Neural cell (in vitro differentiated cells): Measurements from ENCODE around the gene PDCD4. TPM values are rescaled to one million over a fixed set of nuclear protein-coding genes. Genes with fewer than 3 reads are reported as not detected.

Experiments
- H2AFZ ChIP-seq: fragments of 200-600, 300-800 bp; sonication (generic), shearing (Covaris generic); 2 replicates; pipeline ENCODE4 v1.6.0; 2014; ENCODE audit warnings: low read depth, mild to moderate bottlenecking, antibody characterized with exemption, low read length, moderate library complexity
- H3F3A ChIP-seq: fragments of 200-600 bp; shearing (Covaris generic); 2 replicates; pipeline ENCODE4 v1.6.1; 2016; ENCODE audit warnings: mild to moderate bottlenecking, moderate library complexity, mixed read lengths, antibody characterized with exemption, low read length; ENCODE audit not compliant: insufficient read depth, poor library complexity, severe bottlenecking
- H3K27ac ChIP-seq: fragments of 200-600, 300-800 bp; sonication (generic), shearing (Covaris generic); 2 replicates; pipeline ENCODE4 v1.5.1; 2014; ENCODE audit warnings: mild to moderate bottlenecking, low read length, moderate library complexity
- H3K27me3 ChIP-seq: fragments of 300-800, 200-600 bp; sonication (generic), shearing (Covaris generic); 2 replicates; pipeline ENCODE4 v1.6.0; 2014; ENCODE audit warnings: mild to moderate bottlenecking, low read depth, low read length, moderate library complexity; ENCODE audit not compliant: insufficient read depth
- H3K36me3 ChIP-seq: fragments of 300-800, 200-600 bp; sonication (generic), shearing (Covaris generic); 2 replicates; pipeline ENCODE4 v1.5.1; 2014; ENCODE audit warnings: mild to moderate bottlenecking, antibody characterized with exemption, low read length, moderate library complexity; ENCODE audit not compliant: insufficient read depth
- H3K4me2 ChIP-seq: fragments of 300-800, 200-600 bp; sonication (generic), shearing (Covaris generic); 2 replicates; pipeline ENCODE4 v1.6.0; 2014; ENCODE audit warnings: mild to moderate bottlenecking, low read length
- H3K4me3 ChIP-seq: fragments of 300-800, 200-600 bp; sonication (generic), shearing (Covaris generic); 2 replicates; pipeline ENCODE4 v1.5.1; 2014; ENCODE audit warnings: mild to moderate bottlenecking, low read length, moderate library complexity
- H3K79me2 ChIP-seq: fragments of 200-600 bp; shearing (Covaris generic); replicated peaks from 2 replicates; pipeline ENCODE4 v1.6.0; 2014; ENCODE audit warnings: mild to moderate bottlenecking, low read length, moderate library complexity; ENCODE audit not compliant: insufficient read depth
- H3K9ac ChIP-seq: fragments of 300-800, 200-600 bp; sonication (generic), shearing (Covaris generic); 2 replicates; pipeline ENCODE4 v1.6.1; 2016; ENCODE audit warnings: mild to moderate bottlenecking, low read length, mixed read lengths
- H3K9me2 ChIP-seq: fragments of 200-600 bp; shearing (Covaris generic); 2 replicates; pipeline ENCODE4 v1.6.1; 2016; ENCODE audit warnings: mild to moderate bottlenecking, low read length, mixed read lengths; ENCODE audit not compliant: insufficient read depth
- H3K9me3 ChIP-seq: fragments of 200-600, 300-800 bp; sonication (generic), shearing (Covaris generic); 2 replicates; pipeline ENCODE4 v1.6.1; 2016; ENCODE audit warnings: mild to moderate bottlenecking, mixed run types, low read length, moderate library complexity, mixed read lengths
- H4K20me1 ChIP-seq: fragments of 200-600 bp; shearing (Covaris generic); 2 replicates; pipeline ENCODE4 v1.6.1; 2016; ENCODE audit warnings: mild to moderate bottlenecking, mixed run types; ENCODE audit not compliant: insufficient read depth
- CTCF ChIP-seq: fragments of 450-650 bp; IDR thresholded peaks from 2 replicates; pipeline ENCODE4 v1.5.1; 2014; ENCODE audit warnings: antibody characterized with exemption, mild to moderate bottlenecking, moderate library complexity; ENCODE audit not compliant: poor library complexity, severe bottlenecking
- EP300 ChIP-seq: fragments of 450-650 bp; conservative IDR thresholded peaks from 2 replicates; pipeline ENCODE4 v1.6.1; 2014; ENCODE audit warnings: antibody characterized with exemption, mild to moderate bottlenecking, moderate library complexity; ENCODE audit not compliant: poor library complexity, severe bottlenecking
- EZH2 ChIP-seq: fragments of 200-600, 300-800 bp; shearing (Covaris generic), sonication (generic); IDR thresholded peaks from 2 replicates; pipeline ENCODE4 v1.6.1; 2014; ENCODE audit warnings: antibody characterized with exemption, low read length, borderline replicate concordance, mild to moderate bottlenecking; ENCODE audit not compliant: insufficient read depth, poor library complexity, severe bottlenecking
- MXI1 ChIP-seq: fragments of 450-650 bp; conservative IDR thresholded peaks from 2 replicates; pipeline ENCODE4 v1.6.1; 2014; ENCODE audit warnings: antibody characterized with exemption, mild to moderate bottlenecking; ENCODE audit not compliant: poor library complexity, severe bottlenecking
- POLR2AphosphoS5 ChIP-seq: IDR thresholded peaks from 2 replicates; pipeline ENCODE4 v1.6.1; 2012
- RAD21 ChIP-seq: fragments of 450-650 bp; conservative IDR thresholded peaks from 2 replicates; pipeline ENCODE4 v1.6.1; 2014; ENCODE audit warnings: antibody characterized with exemption, mild to moderate bottlenecking, moderate library complexity
- REST ChIP-seq: IDR thresholded peaks from 2 replicates; pipeline ENCODE4 v1.6.1; 2012; ENCODE audit warnings: borderline replicate concordance
- SMC3 ChIP-seq: fragments of 450-650 bp; conservative IDR thresholded peaks from 2 replicates; pipeline ENCODE4 v1.6.1; 2014; ENCODE audit warnings: antibody characterized with exemption, mild to moderate bottlenecking, moderate library complexity; ENCODE audit not compliant: poor library complexity
- TAF1 ChIP-seq: IDR thresholded peaks from 2 replicates; pipeline ENCODE4 v1.6.1; 2012; ENCODE audit warnings: low read depth
- polyA plus RNA-seq: library from polyadenylated mRNA; depleted of rRNA; stranded (reverse); fragments of >200 nt; gene quantifications from 2 replicates; pipeline ENCODE4 v1.2.3, GENCODE V29; 2014

Gene PDCD4
- polyA plus RNA-seq, 1 donor from 2014 or later, result 83.5 TPM

DNA sequence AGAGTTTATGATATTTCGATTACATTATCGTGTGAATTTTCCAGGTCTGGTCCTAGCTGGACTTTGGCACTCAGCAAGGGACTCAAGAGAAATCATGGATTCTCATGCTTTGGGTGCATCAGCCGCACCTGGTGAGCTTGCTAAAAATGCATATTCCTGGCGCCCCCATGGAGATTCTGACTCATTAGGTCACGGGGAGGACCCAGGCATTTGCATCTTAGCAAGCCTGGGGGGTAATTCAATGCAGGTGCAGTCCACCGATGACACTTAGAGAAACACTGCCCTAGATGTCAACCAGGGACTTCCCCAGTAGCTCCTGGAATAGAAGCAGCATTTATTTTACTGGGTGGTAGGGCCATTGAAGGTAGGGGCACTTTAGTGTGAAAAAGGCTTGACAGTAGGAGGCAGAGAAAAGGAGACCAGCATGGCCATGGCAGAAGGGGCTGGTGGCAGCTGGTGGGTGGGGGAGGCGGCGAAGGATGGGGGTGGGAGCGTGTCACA lies 29.9 kb upstream of the PDCD4 start:
- Histone ChIP-seq H2AFZ (no peak overlapping the region), H3K79me2 (no peaks in the 10 kb centered on the region), H3K9ac (no peak overlapping the region), H3K27ac (no peak overlapping the region), H3K36me3 (no peaks in the 10 kb centered on the region), H3F3A (no peaks in the 10 kb centered on the region), H3K4me2 (no peak overlapping the region), H3K9me3 (no peaks in the 10 kb centered on the region), H3K4me3 (no peak overlapping the region), H3K9me2 (no peaks in the 10 kb centered on the region), H4K20me1 (no peaks in the 10 kb centered on the region), H3K27me3 (no peaks in the 10 kb centered on the region)
- no peak for TF ChIP-seq MXI1
- no peak for TF ChIP-seq SMC3
- TF ChIP-seq REST, result no peak
- no peak for TF ChIP-seq CTCF
- no peak for TF ChIP-seq EZH2
- no peak for TF ChIP-seq POLR2AphosphoS5
- no peak for TF ChIP-seq EP300
- no peak for TF ChIP-seq TAF1
- no peak for TF ChIP-seq RAD21

DNA sequence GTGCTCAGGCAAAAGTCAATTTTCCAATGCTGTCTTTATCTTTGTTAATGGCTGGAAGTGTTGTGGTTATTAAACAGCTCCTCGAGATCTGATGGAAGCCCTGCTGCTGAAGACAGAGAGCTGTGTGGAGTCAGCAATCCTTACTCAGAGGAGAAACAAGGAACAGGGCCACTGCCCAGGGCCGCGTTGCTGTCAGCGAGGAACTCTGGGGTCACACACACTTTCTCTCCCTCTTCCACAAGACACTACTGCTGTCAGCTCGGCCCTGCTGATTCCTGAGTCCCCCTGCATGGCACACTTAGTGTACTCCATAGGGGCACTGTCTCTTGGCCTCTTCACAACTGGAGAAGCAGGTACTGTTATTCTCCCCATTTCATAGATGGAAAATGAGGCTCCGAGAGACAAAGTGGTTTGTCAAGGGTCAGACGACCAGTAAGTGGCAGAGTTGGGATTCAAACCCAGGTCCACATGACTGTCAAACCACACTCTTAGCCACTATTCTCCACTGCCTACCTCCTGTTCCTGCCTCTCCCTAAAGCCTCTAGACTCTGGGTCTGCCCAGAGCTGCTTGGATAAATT lies 29.3 kb upstream of the PDCD4 start:
- no peaks in the 10 kb centered on the region for H3K79me2 ChIP-seq
- no peaks in the 10 kb centered on the region for H3F3A ChIP-seq
- no peaks in the 10 kb centered on the region for H3K36me3 ChIP-seq
- H3K4me2 ChIP-seq, result no peak overlapping the region
- H2AFZ ChIP-seq, result no peak overlapping the region
- no peak overlapping the region for H3K9ac ChIP-seq
- no peaks in the 10 kb centered on the region for H3K9me3 ChIP-seq
- no peak overlapping the region for H3K27ac ChIP-seq
- H4K20me1 ChIP-seq, result no peaks in the 10 kb centered on the region
- H3K4me3 ChIP-seq, result no peak overlapping the region
- H3K9me2 ChIP-seq, result no peaks in the 10 kb centered on the region
- TF ChIP-seq CTCF (no peak), TAF1 (no peak), RAD21 (no peak), EP300 (no peak), REST (no peak), EZH2 (no peak), MXI1 (no peak), POLR2AphosphoS5 (no peak), SMC3 (no peak)
- H3K27me3 ChIP-seq, result no peaks in the 10 kb centered on the region
